ENCODE data around the gene NOLC1. TPM values are rescaled to one million over a fixed set of nuclear protein-coding genes. Genes with fewer than 3 reads are reported as not detected.

Gene NOLC1
- total and polyA plus RNA-seq, 2 of the 13 experiments (the other 11 are each of a cell fraction or from before 2014, with no cell fraction given) = 50.6 to 81.0 TPM

GRCh38 chr10:102175415-102175814 lies 23.2 kb downstream of the NOLC1 start:
- no peak overlapping the region for H3K9ac ChIP-seq (ENCODE audit: insufficient read depth, low read depth, low read length)
- intact Hi-C loops (cut with micrococcal nuclease; ENCODE audit: unreplicated experiment) (no loop called here), in situ Hi-C loops (cut with HindIII; ENCODE audit: extremely low pct_ligation_motif_present, low pct_unique_long_range_greater_than_20kb) (no loop called here)
- FAIRE-seq = no peak
- no peak overlapping the region for H3K4me2 ChIP-seq (ENCODE audit: low read depth, low read length)
- ChIA-PET POLR2A (no interaction called here), CTCF (ENCODE audit: low intra/inter-chr PET ratio, low total read pairs) (no interaction called here)
- H3K9me3 ChIP-seq (ENCODE audit: low read length) = no peaks in the 10 kb centered on the region
- H3K36me3 ChIP-seq (replicated peaks in 1 of 2; ENCODE audit: control insufficient read depth in 1 of 2, insufficient read depth in 2 of 2, low read length in 2 of 2) = no peaks in the 10 kb centered on the region
- H3K79me2 ChIP-seq (ENCODE audit: insufficient read depth, low read length) = no peaks in the 10 kb centered on the region
- DNase-seq (ENCODE audit: low spot score) = no peak
- no peak overlapping the region for H3K4me3 ChIP-seq (replicated peaks in 1 of 3; ENCODE audit: insufficient read depth in 1 of 3, low read depth in 2 of 3, low read length in 3 of 3)
- H3K27me3 ChIP-seq (ENCODE audit: control insufficient read depth in 1 of 2, insufficient read depth in 2 of 2, low read length in 2 of 2) = peaks cover 0 to 14% of the 10 kb centered on the region in 2 experiments; a peak in 4 of 5 replicates
- H3K27ac ChIP-seq (ENCODE audit: extremely low read length, insufficient read depth, low read length) = no peak overlapping the region
- TF ChIP-seq ZBTB7B (CRISPR knock-in tag; IDR thresholded peaks at IDR 0.05) = no peak
- TF ChIP-seq ZNF605 (CRISPR knock-in tag; IDR thresholded peaks at IDR 0.05) = no peak
- TF ChIP-seq ZNF557 (CRISPR knock-in tag; IDR thresholded peaks at IDR 0.05) = no peak
- TF ChIP-seq HNRNPL (IDR thresholded peaks at IDR 0.05; ENCODE audit: low read depth, low read length) = no peak
- TF ChIP-seq BCL6 (CRISPR knock-in tag; IDR thresholded peaks at IDR 0.05) = no peak
- TF ChIP-seq SPEN (CRISPR knock-in tag; IDR thresholded peaks at IDR 0.05; ENCODE audit: low read depth) = no peak
- TF ChIP-seq CEBPZ (IDR thresholded peaks at IDR 0.05; ENCODE audit: low read length) = no peak
- TF ChIP-seq CREB3 (CRISPR knock-in tag; IDR thresholded peaks at IDR 0.05) = no peak
- no peak for TF ChIP-seq ATF2 (CRISPR knock-in tag; IDR thresholded peaks at IDR 0.05)
- no peak for TF ChIP-seq ZNF430 (CRISPR knock-in tag; IDR thresholded peaks at IDR 0.05)
- no peak for TF ChIP-seq NFATC3 (CRISPR knock-in tag; IDR thresholded peaks at IDR 0.05)
- BruUV-seq (replicated peaks) = no TSS peak
- no peak overlapping the region for H2AFZ ChIP-seq (ENCODE audit: low read length)
- H3K4me1 ChIP-seq (ENCODE audit: insufficient read depth, low read length) = no peaks in the 10 kb centered on the region
- no peak for ATAC-seq
- 12% methylated on average over 4 of the region's 4 CpGs for WGBS (ENCODE audit: low lambda C conversion rate)
- H4K20me1 ChIP-seq (ENCODE audit: insufficient read depth, low read length) = no peaks in the 10 kb centered on the region

All from HepG2 (cell line).